A172 (cell line): ENCODE data around the gene SPON2. TPM values are rescaled to one million over a fixed set of nuclear protein-coding genes. Genes with fewer than 3 reads are reported as not detected.

Experiments
- DNase-seq: peaks from one replicate; pipeline ENCODE4 v3.0.0-alpha.2; 2015; ENCODE audit warnings: low spot score
- total RNA-seq: library from RNA; depleted of rRNA; stranded (reverse); fragments of >200 nt; shearing (Covaris generic); gene quantifications from 2 replicates; pipeline ENCODE4 v1.2.3, GENCODE V29; 2014

The SPON2 gene
- total RNA-seq, 1 experiment from 2014 or later: 16.2 TPM

- no peak for DNase-seq
These were observed 22.8 kb upstream of the SPON2 start for GRCh38 chr4:1195109-1195671.

GRCh38 chr4:1194010-1194900, 21.9 kb upstream of the SPON2 start:
- no peak for DNase-seq

- DNase-seq: no peak
These were observed 21.0 kb upstream of the SPON2 start for GRCh38 chr4:1193206-1194009.

- DNase-seq: no peak
These were observed 20.3 kb upstream of the SPON2 start for GRCh38 chr4:1192493-1193205.

- DNase-seq: peak; percentile 95
These were observed 19.7 kb upstream of the SPON2 start for GRCh38 chr4:1192091-1192492.

GRCh38 chr4:1191621-1192020, 19.2 kb upstream of the SPON2 start:
- no peak for DNase-seq

GRCh38 chr4:1187182-1187581, 14.8 kb upstream of the SPON2 start:
- no peak for DNase-seq

GRCh38 chr4:1183985-1184773, 11.8 kb upstream of the SPON2 start:
- DNase-seq: no peak

- no peak for DNase-seq
These were observed 9.9 kb upstream of the SPON2 start for GRCh38 chr4:1182313-1182712.

- DNase-seq: no peak
These were observed 8.3 kb upstream of the SPON2 start for GRCh38 chr4:1180663-1181062.

GRCh38 chr4:1179976-1180375, 7.6 kb upstream of the SPON2 start:
- no peak for DNase-seq

- DNase-seq: no peak
These were observed 6.7 kb upstream of the SPON2 start for GRCh38 chr4:1179089-1179441.

- no peak for DNase-seq
These were observed 6.1 kb upstream of the SPON2 start for GRCh38 chr4:1178300-1179088.

GRCh38 chr4:1177274-1178141, 5.1 kb upstream of the SPON2 start:
- DNase-seq: peak; percentile 69

GRCh38 chr4:1176398-1177273, 4.3 kb upstream of the SPON2 start:
- no peak for DNase-seq

- DNase-seq: no peak
These were observed 3.3 kb upstream of the SPON2 start for GRCh38 chr4:1175635-1176229.

- no peak for DNase-seq
These were observed 2.7 kb upstream of the SPON2 start for GRCh38 chr4:1174941-1175634.
